ENCODE results near the gene ADGRV1.
"Not testable (repeated sequence)": the region's sequence is repeated elsewhere in the genome, so short reads cannot be mapped to it uniquely, and the experiment has no call there.

Gene ADGRV1

GRCh38 chr5:90657030-90657429 lies 98.4 kb downstream of the ADGRV1 start:
- Histone ChIP-seq H3K4me3 (ENCODE audit: low read depth in 1 of 2, low read length in 2 of 2) (no peak overlapping the region), H3K9me3 (ENCODE audit: control insufficient read depth in 1 of 2, low read length in 2 of 2) (no peaks in the 10 kb centered on the region), H3K36me3 (ENCODE audit: control insufficient read depth in 1 of 2, insufficient read depth in 2 of 2, low read length in 2 of 2) (no peaks in the 10 kb centered on the region), H3K27me3 (ENCODE audit: low read depth, low read length) (no peaks in the 10 kb centered on the region), H3K27ac (ENCODE audit: low read length) (no peak overlapping the region), H3K4me1 (ENCODE audit: control insufficient read depth in 1 of 2, insufficient read depth in 2 of 2, low read length in 2 of 2) (no peaks in the 10 kb centered on the region)

- Histone ChIP-seq H3K27ac (ENCODE audit: low read length) (no peak overlapping the region), H3K4me3 (ENCODE audit: low read depth in 1 of 2, low read length in 2 of 2) (no peak overlapping the region), H3K4me1 (ENCODE audit: control insufficient read depth in 1 of 2, insufficient read depth in 2 of 2, low read length in 2 of 2) (no peaks in the 10 kb centered on the region), H3K27me3 (ENCODE audit: low read depth, low read length) (no peaks in the 10 kb centered on the region), H3K36me3 (ENCODE audit: control insufficient read depth in 1 of 2, insufficient read depth in 2 of 2, low read length in 2 of 2) (no peaks in the 10 kb centered on the region), H3K9me3 (ENCODE audit: control insufficient read depth in 1 of 2, low read length in 2 of 2) (no peaks in the 10 kb centered on the region)
These were observed 99.2 kb downstream of the ADGRV1 start for GRCh38 chr5:90657788-90658187.

GRCh38 chr5:90658620-90659019 lies 100.0 kb downstream of the ADGRV1 start:
- Histone ChIP-seq H3K9me3 (ENCODE audit: control insufficient read depth in 1 of 2, low read length in 2 of 2) (no peaks in the 10 kb centered on the region), H3K27me3 (ENCODE audit: low read depth, low read length) (no peaks in the 10 kb centered on the region), H3K4me3 (ENCODE audit: low read depth in 1 of 2, low read length in 2 of 2) (no peak overlapping the region), H3K27ac (ENCODE audit: low read length) (no peak overlapping the region), H3K4me1 (ENCODE audit: control insufficient read depth in 1 of 2, insufficient read depth in 2 of 2, low read length in 2 of 2) (no peaks in the 10 kb centered on the region), H3K36me3 (ENCODE audit: control insufficient read depth in 1 of 2, insufficient read depth in 2 of 2, low read length in 2 of 2) (no peaks in the 10 kb centered on the region)

DNA sequence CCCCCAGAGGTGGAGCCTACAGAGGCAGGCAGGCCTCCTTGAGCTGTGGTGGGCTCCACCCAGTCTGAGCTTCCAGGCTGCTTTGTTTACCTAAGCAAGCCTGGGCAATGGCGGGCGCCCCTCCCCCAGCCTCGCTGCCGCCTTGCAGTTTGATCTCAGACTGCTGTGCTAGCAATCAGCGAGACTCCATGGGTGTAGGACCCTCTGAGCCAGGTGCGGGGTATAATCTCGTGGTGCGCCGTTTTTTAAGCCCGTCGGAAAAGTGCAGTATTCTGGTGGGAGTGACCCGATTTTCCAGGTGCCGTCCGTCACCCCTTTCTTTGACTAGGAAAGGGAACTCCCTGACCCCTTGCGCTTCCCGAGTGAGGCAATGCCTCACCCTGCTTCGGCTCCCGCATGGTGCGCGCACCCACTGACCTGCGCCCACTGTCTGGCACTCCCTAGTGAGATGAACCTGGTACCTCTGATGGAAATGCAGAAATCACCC lies 109.5 kb downstream of the ADGRV1 start:
- not testable (repeated sequence) for H3K4me3 ChIP-seq (ENCODE audit: low read depth in 1 of 2, low read length in 2 of 2); H3K9me3 ChIP-seq (ENCODE audit: control insufficient read depth in 1 of 2, low read length in 2 of 2)

DNA sequence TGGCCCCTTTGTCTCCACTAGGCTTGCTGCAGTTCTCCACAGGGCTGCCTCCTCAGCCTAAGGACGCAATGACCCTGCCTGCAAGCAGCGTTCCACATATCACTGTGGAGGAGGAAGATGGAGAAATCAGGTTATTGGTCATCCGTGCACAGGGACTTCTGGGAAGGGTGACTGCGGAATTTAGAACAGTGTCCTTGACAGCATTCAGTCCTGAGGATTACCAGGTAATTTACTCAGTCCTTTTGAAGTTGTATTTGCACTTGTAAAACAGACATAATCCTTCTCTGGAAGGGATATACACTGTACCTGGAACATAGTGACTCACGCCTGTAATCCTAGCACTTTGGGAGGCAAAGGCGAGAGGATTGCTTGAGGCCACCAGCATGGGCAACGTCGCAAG lies 116.6 kb downstream of the ADGRV1 start:
- Histone ChIP-seq H3K27me3 (ENCODE audit: low read depth, low read length) (no peaks in the 10 kb centered on the region), H3K27ac (ENCODE audit: low read length) (no peak overlapping the region)

More for the DNA sequence above, 109.5 kb downstream of the ADGRV1 start:
- not testable (repeated sequence) for H3K36me3 ChIP-seq (ENCODE audit: control insufficient read depth in 1 of 2, insufficient read depth in 2 of 2, low read length in 2 of 2); H3K27ac ChIP-seq (ENCODE audit: low read length); H3K27me3 ChIP-seq (ENCODE audit: low read depth, low read length); H3K4me1 ChIP-seq (ENCODE audit: control insufficient read depth in 1 of 2, insufficient read depth in 2 of 2, low read length in 2 of 2)

GRCh38 chr5:90680921-90681563 lies 122.4 kb downstream of the ADGRV1 start:
- Histone ChIP-seq H3K36me3 (ENCODE audit: control insufficient read depth in 1 of 2, insufficient read depth in 2 of 2, low read length in 2 of 2) (no peaks in the 10 kb centered on the region), H3K27ac (ENCODE audit: low read length) (no peak overlapping the region), H3K4me1 (ENCODE audit: control insufficient read depth in 1 of 2, insufficient read depth in 2 of 2, low read length in 2 of 2) (no peaks in the 10 kb centered on the region), H3K27me3 (ENCODE audit: low read depth, low read length) (no peaks in the 10 kb centered on the region), H3K4me3 (ENCODE audit: low read depth in 1 of 2, low read length in 2 of 2) (no peak overlapping the region), H3K9me3 (ENCODE audit: control insufficient read depth in 1 of 2, low read length in 2 of 2) (no peaks in the 10 kb centered on the region)

More for the DNA sequence above, 116.6 kb downstream of the ADGRV1 start:
- Histone ChIP-seq H3K4me3 (ENCODE audit: low read depth in 1 of 2, low read length in 2 of 2) (no peak overlapping the region), H3K36me3 (ENCODE audit: control insufficient read depth in 1 of 2, insufficient read depth in 2 of 2, low read length in 2 of 2) (no peaks in the 10 kb centered on the region), H3K4me1 (ENCODE audit: control insufficient read depth in 1 of 2, insufficient read depth in 2 of 2, low read length in 2 of 2) (no peaks in the 10 kb centered on the region), H3K9me3 (ENCODE audit: control insufficient read depth in 1 of 2, low read length in 2 of 2) (no peaks in the 10 kb centered on the region)

GRCh38 chr5:90682278-90682677 lies 123.7 kb downstream of the ADGRV1 start:
- no peak overlapping the region for H3K4me3 ChIP-seq (ENCODE audit: low read depth in 1 of 2, low read length in 2 of 2)
- H3K27me3 ChIP-seq (ENCODE audit: low read depth, low read length) = no peaks in the 10 kb centered on the region
- no peak overlapping the region for H3K27ac ChIP-seq (ENCODE audit: low read length)

GRCh38 chr5:90685425-90686022 lies 126.9 kb downstream of the ADGRV1 start:
- Histone ChIP-seq H3K9me3 (ENCODE audit: control insufficient read depth in 1 of 2, low read length in 2 of 2) (no peaks in the 10 kb centered on the region), H3K27me3 (ENCODE audit: low read depth, low read length) (no peaks in the 10 kb centered on the region)

More at GRCh38 chr5:90682278-90682677, 123.7 kb downstream of the ADGRV1 start:
- Histone ChIP-seq H3K4me1 (ENCODE audit: control insufficient read depth in 1 of 2, insufficient read depth in 2 of 2, low read length in 2 of 2) (no peaks in the 10 kb centered on the region), H3K36me3 (ENCODE audit: control insufficient read depth in 1 of 2, insufficient read depth in 2 of 2, low read length in 2 of 2) (no peaks in the 10 kb centered on the region), H3K9me3 (ENCODE audit: control insufficient read depth in 1 of 2, low read length in 2 of 2) (no peaks in the 10 kb centered on the region)

GRCh38 chr5:90686363-90686762 lies 127.8 kb downstream of the ADGRV1 start:
- H3K27me3 ChIP-seq (ENCODE audit: low read depth, low read length); H3K27ac ChIP-seq (ENCODE audit: low read length); H3K4me3 ChIP-seq (ENCODE audit: low read depth in 1 of 2, low read length in 2 of 2); H3K4me1 ChIP-seq (ENCODE audit: control insufficient read depth in 1 of 2, insufficient read depth in 2 of 2, low read length in 2 of 2); H3K36me3 ChIP-seq (ENCODE audit: control insufficient read depth in 1 of 2, insufficient read depth in 2 of 2, low read length in 2 of 2); H3K9me3 ChIP-seq (ENCODE audit: control insufficient read depth in 1 of 2, low read length in 2 of 2): not testable (repeated sequence)

More at GRCh38 chr5:90685425-90686022, 126.9 kb downstream of the ADGRV1 start:
- Histone ChIP-seq H3K4me1 (ENCODE audit: control insufficient read depth in 1 of 2, insufficient read depth in 2 of 2, low read length in 2 of 2) (no peaks in the 10 kb centered on the region), H3K27ac (ENCODE audit: low read length) (no peak overlapping the region), H3K36me3 (ENCODE audit: control insufficient read depth in 1 of 2, insufficient read depth in 2 of 2, low read length in 2 of 2) (no peaks in the 10 kb centered on the region), H3K4me3 (ENCODE audit: low read depth in 1 of 2, low read length in 2 of 2) (no peak overlapping the region)

DNA sequence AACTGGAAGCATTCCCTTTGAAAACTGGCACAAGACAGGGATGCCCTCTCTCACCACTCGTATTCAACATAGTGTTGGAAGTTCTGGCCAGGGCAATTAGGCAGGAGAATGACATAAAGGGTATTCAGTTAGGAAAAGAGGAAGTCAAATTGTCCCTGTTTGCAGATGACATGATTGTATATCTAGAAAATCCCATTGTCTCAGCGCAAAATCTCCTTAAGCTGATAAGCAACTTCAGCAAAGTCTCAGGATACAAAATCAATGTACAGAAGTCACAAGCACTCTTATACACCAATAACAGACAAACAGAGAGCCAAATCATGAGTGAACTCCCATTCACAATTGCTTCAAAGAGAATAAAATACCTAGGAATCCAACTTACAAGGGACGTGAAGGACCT lies 128.9 kb downstream of the ADGRV1 start:
- not testable (repeated sequence) for H3K27me3 ChIP-seq (ENCODE audit: low read depth, low read length); H3K4me1 ChIP-seq (ENCODE audit: control insufficient read depth in 1 of 2, insufficient read depth in 2 of 2, low read length in 2 of 2); H3K4me3 ChIP-seq (ENCODE audit: low read depth in 1 of 2, low read length in 2 of 2); H3K36me3 ChIP-seq (ENCODE audit: control insufficient read depth in 1 of 2, insufficient read depth in 2 of 2, low read length in 2 of 2); H3K9me3 ChIP-seq (ENCODE audit: control insufficient read depth in 1 of 2, low read length in 2 of 2); H3K27ac ChIP-seq (ENCODE audit: low read length)

DNA sequence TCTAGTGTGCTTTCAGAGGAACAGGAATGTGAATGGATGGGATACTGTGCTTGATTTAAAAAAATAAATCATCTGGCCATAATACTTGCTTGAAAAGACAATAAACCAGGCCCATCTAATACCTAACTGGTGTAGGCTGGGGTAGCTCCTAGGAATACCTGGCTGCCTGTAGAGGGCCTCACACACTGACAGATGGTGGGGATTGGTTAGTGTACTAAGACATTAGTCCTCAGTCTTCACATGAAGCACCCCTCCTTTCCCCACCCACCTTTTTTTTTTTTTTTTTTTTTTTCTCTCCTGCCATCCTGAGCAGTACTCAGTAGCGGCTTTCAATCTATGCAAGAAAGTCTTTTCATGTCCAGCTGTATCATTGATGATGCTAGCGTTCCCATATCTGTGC lies 130.5 kb downstream of the ADGRV1 start:
- no peaks in the 10 kb centered on the region for H3K36me3 ChIP-seq (ENCODE audit: control insufficient read depth in 1 of 2, insufficient read depth in 2 of 2, low read length in 2 of 2)
- no peaks in the 10 kb centered on the region for H3K4me1 ChIP-seq (ENCODE audit: control insufficient read depth in 1 of 2, insufficient read depth in 2 of 2, low read length in 2 of 2)
- no peaks in the 10 kb centered on the region for H3K27me3 ChIP-seq (ENCODE audit: low read depth, low read length)
- no peaks in the 10 kb centered on the region for H3K9me3 ChIP-seq (ENCODE audit: control insufficient read depth in 1 of 2, low read length in 2 of 2)
- H3K4me3 ChIP-seq (ENCODE audit: low read depth in 1 of 2, low read length in 2 of 2) = no peak overlapping the region
- H3K27ac ChIP-seq (ENCODE audit: low read length) = no peak overlapping the region

GRCh38 chr5:90690307-90690706 lies 131.7 kb downstream of the ADGRV1 start:
- no peaks in the 10 kb centered on the region for H3K36me3 ChIP-seq (ENCODE audit: control insufficient read depth in 1 of 2, insufficient read depth in 2 of 2, low read length in 2 of 2)
- no peaks in the 10 kb centered on the region for H3K27me3 ChIP-seq (ENCODE audit: low read depth, low read length)
- no peak overlapping the region for H3K27ac ChIP-seq (ENCODE audit: low read length)
- no peaks in the 10 kb centered on the region for H3K4me1 ChIP-seq (ENCODE audit: control insufficient read depth in 1 of 2, insufficient read depth in 2 of 2, low read length in 2 of 2)
- no peak overlapping the region for H3K4me3 ChIP-seq (ENCODE audit: low read depth in 1 of 2, low read length in 2 of 2)
- no peaks in the 10 kb centered on the region for H3K9me3 ChIP-seq (ENCODE audit: control insufficient read depth in 1 of 2, low read length in 2 of 2)
